Measurements from ENCODE around the gene ARHGEF3.

Gene ARHGEF3

GRCh38 chr3:56704706-56705105 lies 97.0 kb downstream of the ARHGEF3 start:
- Histone ChIP-seq H4K20me1 (ENCODE audit: insufficient read depth, low read length) (no peaks in the 10 kb centered on the region), H3K9me3 (replicated peaks; ENCODE audit: insufficient read depth, low read length) (no peaks in the 10 kb centered on the region), H3K36me3 (replicated peaks; ENCODE audit: insufficient read depth, low read length) (no peaks in the 10 kb centered on the region), H3K9ac (ENCODE audit: low read length) (no peak overlapping the region), H3F3A (ENCODE audit: insufficient read depth, low read length) (no peaks in the 10 kb centered on the region), H3K4me2 (ENCODE audit: low read depth, low read length) (no peak overlapping the region), H3K79me2 (ENCODE audit: low read length) (no peaks in the 10 kb centered on the region), H2AFZ (ENCODE audit: low read length) (no peak overlapping the region), H3K4me3 (ENCODE audit: low read length) (no peak overlapping the region), H3K9me2 (replicated peaks; ENCODE audit: insufficient read depth, low read length) (no peaks in the 10 kb centered on the region), H3K27ac (ENCODE audit: low read length) (no peak overlapping the region), H3K27me3 (replicated peaks; ENCODE audit: insufficient read depth, low read length) (no peaks in the 10 kb centered on the region), H3K4me1 (ENCODE audit: low read length) (no peaks in the 10 kb centered on the region)
- DNase-seq: no peak
- no peak for TF ChIP-seq EZH2phosphoT487 (IDR thresholded peaks at IDR 0.05; ENCODE audit: low read length)
- TF ChIP-seq CTCF (IDR thresholded peaks at IDR 0.05; ENCODE audit: low read length): no peak
- TF ChIP-seq EZH2 (optimal IDR thresholded peaks at IDR 0.05; ENCODE audit: low read depth, low read length): no peak

- TF ChIP-seq EZH2 (optimal IDR thresholded peaks at IDR 0.05; ENCODE audit: low read depth, low read length) (no peak), CTCF (IDR thresholded peaks at IDR 0.05; ENCODE audit: low read length) (peak; percentile 79), EZH2phosphoT487 (IDR thresholded peaks at IDR 0.05; ENCODE audit: low read length) (no peak)
- no peaks in the 10 kb centered on the region for H3K36me3 ChIP-seq (replicated peaks; ENCODE audit: insufficient read depth, low read length)
- no peak overlapping the region for H3K27ac ChIP-seq (ENCODE audit: low read length)
- H3K27me3 ChIP-seq (replicated peaks; ENCODE audit: insufficient read depth, low read length): no peaks in the 10 kb centered on the region
- H2AFZ ChIP-seq (ENCODE audit: low read length): no peak overlapping the region
- no peaks in the 10 kb centered on the region for H3K4me1 ChIP-seq (ENCODE audit: low read length)
- no peak overlapping the region for H3K9ac ChIP-seq (ENCODE audit: low read length)
- no peaks in the 10 kb centered on the region for H3K9me2 ChIP-seq (replicated peaks; ENCODE audit: insufficient read depth, low read length)
- DNase-seq: peak; percentile 68
- no peak overlapping the region for H3K4me2 ChIP-seq (ENCODE audit: low read depth, low read length)
- no peaks in the 10 kb centered on the region for H3K79me2 ChIP-seq (ENCODE audit: low read length)
- no peaks in the 10 kb centered on the region for H4K20me1 ChIP-seq (ENCODE audit: insufficient read depth, low read length)
- H3K4me3 ChIP-seq (ENCODE audit: low read length): no peak overlapping the region
- no peaks in the 10 kb centered on the region for H3F3A ChIP-seq (ENCODE audit: insufficient read depth, low read length)
- no peaks in the 10 kb centered on the region for H3K9me3 ChIP-seq (replicated peaks; ENCODE audit: insufficient read depth, low read length)
Measured at GRCh38 chr3:56702490-56703315, 99.0 kb downstream of the ARHGEF3 start.

GRCh38 chr3:56700151-56700550 lies 101.6 kb downstream of the ARHGEF3 start:
- no peak overlapping the region for H3K9ac ChIP-seq (ENCODE audit: low read length)
- no peak overlapping the region for H2AFZ ChIP-seq (ENCODE audit: low read length)
- no peaks in the 10 kb centered on the region for H3K9me3 ChIP-seq (replicated peaks; ENCODE audit: insufficient read depth, low read length)
- no peaks in the 10 kb centered on the region for H3K27me3 ChIP-seq (replicated peaks; ENCODE audit: insufficient read depth, low read length)
- no peaks in the 10 kb centered on the region for H4K20me1 ChIP-seq (ENCODE audit: insufficient read depth, low read length)
- DNase-seq: no peak
- H3K4me2 ChIP-seq (ENCODE audit: low read depth, low read length): no peak overlapping the region
- H3K79me2 ChIP-seq (ENCODE audit: low read length): no peaks in the 10 kb centered on the region
- H3K4me3 ChIP-seq (ENCODE audit: low read length): no peak overlapping the region
- H3K4me1 ChIP-seq (ENCODE audit: low read length): no peaks in the 10 kb centered on the region
- H3K36me3 ChIP-seq (replicated peaks; ENCODE audit: insufficient read depth, low read length): no peaks in the 10 kb centered on the region
- no peak for TF ChIP-seq EZH2phosphoT487 (IDR thresholded peaks at IDR 0.05; ENCODE audit: low read length)
- TF ChIP-seq EZH2 (optimal IDR thresholded peaks at IDR 0.05; ENCODE audit: low read depth, low read length): no peak
- no peak for TF ChIP-seq CTCF (IDR thresholded peaks at IDR 0.05; ENCODE audit: low read length)
- H3F3A ChIP-seq (ENCODE audit: insufficient read depth, low read length): no peaks in the 10 kb centered on the region
- H3K27ac ChIP-seq (ENCODE audit: low read length): no peak overlapping the region
- no peaks in the 10 kb centered on the region for H3K9me2 ChIP-seq (replicated peaks; ENCODE audit: insufficient read depth, low read length)

All from MM.1S (cell line).